HG03457 (cell line): ENCODE measurements around the gene LIN28B.
"Not testable (repeated sequence)": the region's sequence is repeated elsewhere in the genome, so short reads cannot be mapped to it uniquely, and the experiment has no call there.

Experiments used
- ATAC-seq: cut with Tn5 transposase; IDR thresholded peaks from one replicate; pipeline ENCODE4 v1.9.1; 2021; ENCODE audit warnings: moderate number of reproducible peaks; ENCODE audit not compliant: unreplicated experiment

Gene LIN28B

GRCh38 chr6:105066233-105066632 is 109.3 kb downstream of the LIN28B start:
- no peak for ATAC-seq

DNA sequence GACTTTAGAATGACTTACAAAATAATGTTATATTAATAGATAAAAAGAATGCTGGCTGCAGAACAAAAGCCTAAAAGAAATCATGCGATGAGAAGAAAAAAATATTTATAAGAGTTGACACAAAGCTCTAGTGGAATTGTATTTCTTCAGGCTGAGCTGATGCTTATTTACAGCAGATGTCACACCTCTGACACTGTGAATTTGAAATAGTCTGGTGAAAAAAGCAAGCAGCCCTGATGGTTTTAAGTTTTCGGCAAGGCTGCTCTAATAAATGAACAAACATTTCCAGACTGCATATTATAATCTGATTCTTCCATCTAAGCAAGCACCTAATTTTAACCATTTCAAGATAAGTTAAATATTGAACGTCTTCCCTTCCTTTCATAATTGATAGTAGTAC is 109.9 kb downstream of the LIN28B start:
- no peak for ATAC-seq

- ATAC-seq, result no peak
Observed at GRCh38 chr6:105067329-105067728, 110.4 kb downstream of the LIN28B start.

- no peak for ATAC-seq
Observed at GRCh38 chr6:105068407-105068806, 111.5 kb downstream of the LIN28B start.

GRCh38 chr6:105069821-105070445 is 113.0 kb downstream of the LIN28B start:
- no peak for ATAC-seq

DNA sequence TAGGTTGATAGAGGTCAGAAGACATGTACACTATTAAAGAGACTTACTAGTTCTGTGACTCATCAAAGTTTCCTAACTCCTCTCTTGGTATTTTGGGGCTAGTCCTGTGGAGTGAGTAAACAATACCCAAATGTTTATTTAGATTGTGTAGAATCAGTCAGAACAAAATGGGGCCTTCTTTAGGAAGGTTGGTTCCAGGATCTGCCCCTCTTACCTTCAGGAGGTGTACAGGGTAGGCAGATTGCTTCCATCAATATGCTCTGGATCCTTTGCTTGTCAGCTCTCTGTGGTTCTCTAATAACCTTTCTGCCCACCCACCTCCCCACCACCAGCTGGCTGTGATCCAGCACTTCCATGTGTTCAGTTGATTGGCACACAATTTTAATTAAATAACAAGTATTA is 115.9 kb downstream of the LIN28B start:
- no peak for ATAC-seq

- ATAC-seq, result no peak
Observed at GRCh38 chr6:105075210-105075609, 118.3 kb downstream of the LIN28B start.

- ATAC-seq, result not testable (repeated sequence)
Observed at GRCh38 chr6:105076418-105076817, 119.5 kb downstream of the LIN28B start.

GRCh38 chr6:105077596-105078385 is 120.9 kb downstream of the LIN28B start:
- no peak for ATAC-seq

DNA sequence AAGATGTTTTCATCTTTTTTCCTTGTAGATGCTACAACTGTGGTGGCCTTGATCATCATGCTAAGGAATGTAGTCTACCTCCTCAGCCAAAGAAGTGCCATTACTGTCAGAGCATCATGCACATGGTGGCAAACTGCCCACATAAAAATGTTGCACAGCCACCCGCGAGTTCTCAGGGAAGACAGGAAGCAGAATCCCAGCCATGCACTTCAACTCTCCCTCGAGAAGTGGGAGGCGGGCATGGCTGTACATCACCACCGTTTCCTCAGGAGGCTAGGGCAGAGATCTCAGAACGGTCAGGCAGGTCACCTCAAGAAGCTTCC is 121.4 kb downstream of the LIN28B start:
- no peak for ATAC-seq

DNA sequence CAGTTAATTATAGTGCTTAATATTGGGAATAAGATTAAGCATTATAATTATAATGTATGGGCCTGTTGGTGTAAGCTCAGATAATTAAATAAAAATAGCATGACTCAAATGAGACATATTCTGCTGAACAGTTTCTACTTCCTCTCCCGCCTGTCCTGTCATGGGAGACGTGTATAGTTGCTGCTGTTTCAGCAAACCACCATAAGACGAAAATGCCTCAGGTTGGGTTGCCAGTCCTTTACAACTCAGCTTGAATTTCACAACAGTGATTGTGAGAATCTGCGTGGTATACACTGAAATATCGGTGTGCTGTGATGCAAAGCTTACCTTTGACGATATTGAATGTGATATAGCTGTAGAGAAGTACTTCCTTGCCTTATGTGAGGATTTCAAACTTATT is 123.4 kb downstream of the LIN28B start:
- ATAC-seq, result no peak

DNA sequence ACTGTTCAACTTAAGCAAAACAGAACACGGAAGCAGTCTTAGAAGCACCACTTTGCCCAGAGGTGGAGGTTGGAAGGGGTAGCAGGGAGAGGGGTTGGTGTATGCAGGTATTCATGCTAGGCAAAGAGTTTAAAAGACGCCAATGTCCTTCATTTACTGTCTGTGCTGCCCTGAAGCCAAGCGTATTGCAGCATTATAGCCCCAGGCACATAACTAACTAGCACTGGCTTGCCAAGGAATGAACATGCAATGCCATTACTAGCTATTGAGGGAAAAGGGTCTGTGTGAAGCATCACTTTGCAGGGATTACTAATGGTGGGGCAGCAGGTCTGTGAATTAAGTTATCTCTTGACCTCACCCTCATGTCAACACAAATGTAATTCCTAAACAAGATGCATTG is 124.8 kb downstream of the LIN28B start:
- ATAC-seq, result not testable (repeated sequence)

- no peak for ATAC-seq
Observed at GRCh38 chr6:105087571-105088211, 130.8 kb downstream of the LIN28B start.

- ATAC-seq, result no peak
Observed at GRCh38 chr6:105091140-105091829, 134.4 kb downstream of the LIN28B start.

- ATAC-seq, result no peak
Observed at GRCh38 chr6:105094133-105094640, 137.3 kb downstream of the LIN28B start.

DNA sequence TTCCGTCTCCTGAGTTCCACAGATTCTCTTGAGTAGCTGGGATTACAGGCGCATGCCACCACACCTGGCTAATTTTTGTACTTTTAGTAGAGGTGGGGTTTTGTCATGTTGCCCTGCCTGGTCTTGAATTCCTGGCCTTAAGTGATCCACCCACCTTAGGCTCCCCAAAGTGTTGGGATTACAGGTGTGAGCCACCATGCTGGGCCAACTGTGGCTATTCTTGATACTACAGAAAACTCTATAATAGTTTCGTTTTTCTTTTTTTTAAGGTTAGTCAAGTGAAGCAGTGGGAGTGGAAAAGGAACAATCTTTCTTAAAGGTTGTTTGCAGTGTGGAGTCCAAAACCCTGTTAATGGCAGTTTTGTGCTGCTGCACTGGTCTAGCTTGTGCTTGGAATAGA is 138.2 kb downstream of the LIN28B start:
- no peak for ATAC-seq

DNA sequence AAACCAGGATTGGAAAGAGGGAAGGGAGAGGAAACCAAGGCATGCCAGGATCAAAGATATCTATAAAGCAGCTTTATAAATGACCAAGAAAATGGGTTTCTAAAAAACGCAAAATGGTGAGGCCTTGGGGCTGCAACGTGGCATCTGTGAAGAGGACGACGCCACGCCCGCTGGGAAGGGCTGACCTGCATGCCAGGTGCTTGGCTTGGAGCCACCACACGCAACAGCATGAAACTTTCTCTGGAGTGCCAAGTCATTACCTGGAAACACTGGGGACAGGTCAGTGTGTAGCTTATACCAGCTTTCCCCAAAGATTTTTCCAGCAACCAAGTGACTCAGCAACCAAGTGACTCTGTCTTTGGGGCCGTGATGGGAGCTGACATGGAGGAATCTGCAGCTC is 140.4 kb downstream of the LIN28B start:
- ATAC-seq, result no peak

GRCh38 chr6:105099371-105099770 is 142.5 kb downstream of the LIN28B start:
- no peak for ATAC-seq

DNA sequence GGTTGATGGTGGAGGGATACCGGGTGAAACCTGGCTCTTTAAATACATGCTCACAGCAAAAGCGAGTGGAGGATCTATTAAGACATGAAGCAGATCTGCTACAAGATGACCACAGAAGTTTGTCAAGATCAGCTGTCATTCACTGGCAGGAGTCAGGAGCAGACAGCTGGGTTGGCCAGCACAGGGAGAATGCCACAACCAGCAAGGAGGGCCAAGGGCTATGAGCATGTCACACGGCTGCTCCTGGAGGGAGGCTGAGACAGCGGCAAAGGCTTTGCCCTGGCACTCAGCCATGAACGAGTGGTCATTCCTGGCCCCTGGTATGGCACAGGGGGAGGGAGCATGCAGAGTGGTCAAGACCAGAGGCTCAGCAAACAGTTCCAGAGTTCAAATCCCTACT is 145.3 kb downstream of the LIN28B start:
- ATAC-seq, result no peak

GRCh38 chr6:105105094-105105493 is 148.2 kb downstream of the LIN28B start:
- ATAC-seq, result no peak

DNA sequence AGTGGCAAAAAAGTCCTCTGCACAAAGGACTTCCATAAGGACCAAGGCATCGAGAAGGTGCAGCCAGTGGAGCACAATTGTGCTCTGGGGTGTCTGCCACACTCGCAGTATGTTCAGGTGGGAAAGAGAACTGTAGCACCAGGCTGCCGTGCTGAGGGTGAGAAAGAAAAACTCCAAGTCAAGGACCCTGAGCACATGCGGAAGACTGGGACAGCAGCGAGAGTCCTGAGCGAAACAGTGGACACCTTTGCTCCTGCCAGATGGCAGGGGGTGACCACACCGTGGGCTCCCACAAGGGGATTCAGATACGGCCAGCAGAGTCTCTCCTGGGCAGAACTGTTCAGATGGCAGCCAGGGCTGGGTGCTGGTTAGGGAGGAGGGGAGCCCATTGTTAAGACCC is 149.4 kb downstream of the LIN28B start:
- no peak for ATAC-seq
